Measurements from ENCODE around the gene INTS4.

DNA sequence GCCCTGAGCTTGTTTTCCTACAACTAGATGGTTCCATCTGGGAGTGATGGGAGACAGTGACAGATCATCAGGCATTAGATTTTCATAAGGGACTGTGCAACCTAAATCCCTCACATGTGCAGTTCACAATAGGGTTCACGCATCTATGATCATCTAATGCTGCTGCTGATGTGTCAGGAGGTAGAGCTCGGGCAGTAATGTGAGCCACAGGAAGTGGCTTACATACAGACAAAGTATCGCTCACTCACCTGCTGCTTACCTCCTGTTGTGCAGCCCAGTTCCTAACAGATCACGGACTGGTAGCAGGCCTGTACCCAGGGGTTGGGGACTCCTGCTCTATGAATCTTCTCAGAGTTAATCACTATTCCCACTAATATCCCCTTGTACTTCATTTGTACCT, 161.2 kb downstream of the INTS4 start:
- TF ChIP-seq, protein P1, sequence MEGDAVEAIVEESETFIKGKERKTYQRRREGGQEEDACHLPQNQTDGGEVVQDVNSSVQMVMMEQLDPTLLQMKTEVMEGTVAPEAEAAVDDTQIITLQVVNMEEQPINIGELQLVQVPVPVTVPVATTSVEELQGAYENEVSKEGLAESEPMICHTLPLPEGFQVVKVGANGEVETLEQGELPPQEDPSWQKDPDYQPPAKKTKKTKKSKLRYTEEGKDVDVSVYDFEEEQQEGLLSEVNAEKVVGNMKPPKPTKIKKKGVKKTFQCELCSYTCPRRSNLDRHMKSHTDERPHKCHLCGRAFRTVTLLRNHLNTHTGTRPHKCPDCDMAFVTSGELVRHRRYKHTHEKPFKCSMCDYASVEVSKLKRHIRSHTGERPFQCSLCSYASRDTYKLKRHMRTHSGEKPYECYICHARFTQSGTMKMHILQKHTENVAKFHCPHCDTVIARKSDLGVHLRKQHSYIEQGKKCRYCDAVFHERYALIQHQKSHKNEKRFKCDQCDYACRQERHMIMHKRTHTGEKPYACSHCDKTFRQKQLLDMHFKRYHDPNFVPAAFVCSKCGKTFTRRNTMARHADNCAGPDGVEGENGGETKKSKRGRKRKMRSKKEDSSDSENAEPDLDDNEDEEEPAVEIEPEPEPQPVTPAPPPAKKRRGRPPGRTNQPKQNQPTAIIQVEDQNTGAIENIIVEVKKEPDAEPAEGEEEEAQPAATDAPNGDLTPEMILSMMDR (optimal IDR thresholded peaks at IDR 0.05 in 1 of 3, IDR thresholded peaks at IDR 0.05 in 1 of 3, conservative IDR thresholded peaks at IDR 0.05 in 1 of 3; ENCODE audit: extremely low read depth in 1 of 3, insufficient read depth in 2 of 3, low read length in 3 of 3) = no peak
- no peak for TF ChIP-seq EZH2 (IDR thresholded peaks at IDR 0.05; ENCODE audit: low read length)
